Activated CD8-positive, alpha-beta memory T cell treated with anti-CD3 and anti-CD28 coated beads for 36 hours (primary cell): Measurements from ENCODE around the gene VSIG10L. TPM values are rescaled to one million over a fixed set of nuclear protein-coding genes. Genes with fewer than 3 reads are reported as not detected.

ENCODE experiments used
- CTCF ChIA-PET: fragments of 350-600 bp; sonication (Branson Sonifier 250); formaldehyde crosslinking; loops from one replicate; lab custom pipeline; 2021; ENCODE audit warnings: antibody characterized with exemption; lab: Charles Lee
- POLR2A ChIA-PET: fragments of 350-600 bp; sonication (Branson Sonifier 250); formaldehyde crosslinking; loops from one replicate; lab custom pipeline; 2021; ENCODE audit warnings: antibody characterized with exemption; lab: Charles Lee
- total RNA-seq, 2 experiments: library from RNA; stranded (reverse); gene quantifications; one replicate each; pipeline ENCODE4 v1.2.3, GENCODE V29; 2021

Gene VSIG10L
- total RNA-seq, 2 experiments from 2014 or later, result 3.3 to 3.8 TPM

GRCh38 chr19:51347209-51347928 lies 5.4 kb upstream of the VSIG10L start:
- POLR2A ChIA-PET, result no interaction called here
- CTCF ChIA-PET, result interaction anchor here (0.7 to 1.2 kb wide), 2 partner anchors 11 kb away, joined by 3 read pairs; no protein-coding TSS in a partner anchor

- ChIA-PET POLR2A (no interaction called here), CTCF (interaction anchor here (1.2 kb wide), 1 partner anchor 12 kb away, joined by 3 read pairs; no protein-coding TSS in a partner anchor)
Observed at GRCh38 chr19:51346742-51347141, 4.8 kb upstream of the VSIG10L start.

- POLR2A ChIA-PET, result no interaction called here
- CTCF ChIA-PET, result no interaction called here
Observed at GRCh38 chr19:51345076-51345620, 3.2 kb upstream of the VSIG10L start.

- CTCF ChIA-PET, result interaction anchor here (2.1 kb wide), 1 partner anchor 51 kb away, joined by 5 read pairs; no protein-coding TSS in a partner anchor
- POLR2A ChIA-PET, result no interaction called here
Observed at GRCh38 chr19:51342631-51343569, 961 bp upstream of the VSIG10L start.

GRCh38 chr19:51341066-51341465 lies 873 bp downstream of the VSIG10L start:
- ChIA-PET CTCF (interaction anchor here (0.5 to 1.7 kb wide), 6 partner anchors 8 to 101 kb away, joined by 3 to 5 read pairs (median 3); no protein-coding TSS in a partner anchor), POLR2A (interaction anchor here (0.7 kb wide), 1 partner anchor 27 kb away, joined by 3 read pairs; no protein-coding TSS in a partner anchor)

GRCh38 chr19:51339687-51340656 lies 2.0 kb downstream of the VSIG10L start:
- ChIA-PET CTCF (interaction anchor here (0.5 to 1.7 kb wide), 12 partner anchors 22 to 175 kb away, joined by 3 to 5 read pairs (median 3); partner anchors contain the start of gene ETFB), POLR2A (interaction anchor here (0.6 to 1.0 kb wide), 5 partner anchors 13 to 56 kb away, joined by 3 to 7 read pairs (median 5); partner anchors contain the start of gene NKG7)

- CTCF ChIA-PET, result interaction anchor here (0.9 to 1.4 kb wide), 5 partner anchors 26 to 176 kb away, joined by 3 to 5 read pairs (median 4); partner anchors contain the start of gene ETFB
- POLR2A ChIA-PET, result interaction anchor here (0.6 to 1.0 kb wide), 5 partner anchors 12 to 56 kb away, joined by 3 to 7 read pairs (median 5); partner anchors contain the start of gene NKG7
Observed at GRCh38 chr19:51339313-51339686, 2.6 kb downstream of the VSIG10L start.

GRCh38 chr19:51338563-51339312 lies 3.2 kb downstream of the VSIG10L start:
- ChIA-PET CTCF (interaction anchor here (0.7 to 1.4 kb wide), 6 partner anchors 27 to 176 kb away, joined by 3 to 5 read pairs (median 4); partner anchors contain the start of gene ETFB), POLR2A (interaction anchor here (1.0 kb wide), 2 partner anchors 29 to 57 kb away, joined by 4 to 5 read pairs; no protein-coding TSS in a partner anchor)

- ChIA-PET POLR2A (no interaction called here), CTCF (interaction anchor here (0.7 kb wide), 1 partner anchor 97 kb away, joined by 3 read pairs; no protein-coding TSS in a partner anchor)
Observed at GRCh38 chr19:51337861-51338562, 3.9 kb downstream of the VSIG10L start.

GRCh38 chr19:51337141-51337860 lies 4.6 kb downstream of the VSIG10L start:
- ChIA-PET POLR2A (no interaction called here), CTCF (interaction anchor here (0.6 to 1.4 kb wide), 2 partner anchors 11 to 320 kb away, joined by 3 read pairs; no protein-coding TSS in a partner anchor)

GRCh38 chr19:51333836-51334460 lies 8.0 kb downstream of the VSIG10L start:
- POLR2A ChIA-PET, result no interaction called here
- CTCF ChIA-PET, result no interaction called here

GRCh38 chr19:51331716-51332115 lies 10.2 kb downstream of the VSIG10L start:
- POLR2A ChIA-PET, result no interaction called here
- CTCF ChIA-PET, result no interaction called here

- ChIA-PET CTCF (no interaction called here), POLR2A (no interaction called here)
Observed at GRCh38 chr19:51331193-51331592, 10.7 kb downstream of the VSIG10L start.

- ChIA-PET POLR2A (interaction anchor here (0.6 kb wide), 1 partner anchor 1731 kb away, joined by 3 read pairs; no protein-coding TSS in a partner anchor), CTCF (no interaction called here)
Observed at GRCh38 chr19:51330366-51330765, 11.6 kb downstream of the VSIG10L start.

- ChIA-PET POLR2A (interaction anchor here (0.7 kb wide), 1 partner anchor 14 kb away, joined by 3 read pairs; no protein-coding TSS in a partner anchor), CTCF (no interaction called here)
Observed at GRCh38 chr19:51329411-51329810, 12.5 kb downstream of the VSIG10L start.
